ENCODE measurements around the gene FAM222A. TPM values are rescaled to one million over a fixed set of nuclear protein-coding genes. Genes with fewer than 3 reads are reported as not detected.

Gene FAM222A
- total RNA-seq, 1 experiment from 2014 or later: 3.7 TPM

- TF ChIP-seq YY1 (IDR thresholded peaks at IDR 0.05; ENCODE audit: extremely low read depth, insufficient replicate concordance, low read depth, low read length) (no peak), ELF1 (IDR thresholded peaks at IDR 0.05; ENCODE audit: borderline replicate concordance, low read depth) (no peak), ATF3 (IDR thresholded peaks at IDR 0.05) (no peak), JUND (IDR thresholded peaks at IDR 0.05) (peak; percentile 51)
- TF ChIP-seq, protein P1, sequence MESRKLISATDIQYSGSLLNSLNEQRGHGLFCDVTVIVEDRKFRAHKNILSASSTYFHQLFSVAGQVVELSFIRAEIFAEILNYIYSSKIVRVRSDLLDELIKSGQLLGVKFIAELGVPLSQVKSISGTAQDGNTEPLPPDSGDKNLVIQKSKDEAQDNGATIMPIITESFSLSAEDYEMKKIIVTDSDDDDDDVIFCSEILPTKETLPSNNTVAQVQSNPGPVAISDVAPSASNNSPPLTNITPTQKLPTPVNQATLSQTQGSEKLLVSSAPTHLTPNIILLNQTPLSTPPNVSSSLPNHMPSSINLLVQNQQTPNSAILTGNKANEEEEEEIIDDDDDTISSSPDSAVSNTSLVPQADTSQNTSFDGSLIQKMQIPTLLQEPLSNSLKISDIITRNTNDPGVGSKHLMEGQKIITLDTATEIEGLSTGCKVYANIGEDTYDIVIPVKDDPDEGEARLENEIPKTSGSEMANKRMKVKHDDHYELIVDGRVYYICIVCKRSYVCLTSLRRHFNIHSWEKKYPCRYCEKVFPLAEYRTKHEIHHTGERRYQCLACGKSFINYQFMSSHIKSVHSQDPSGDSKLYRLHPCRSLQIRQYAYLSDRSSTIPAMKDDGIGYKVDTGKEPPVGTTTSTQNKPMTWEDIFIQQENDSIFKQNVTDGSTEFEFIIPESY (IDR thresholded peaks at IDR 0.05; ENCODE audit: extremely low read depth, insufficient replicate concordance, low read length): no peak
Observed at GRCh38 chr12:109696485-109697269, 16.9 kb upstream of the FAM222A start (continued).

DNA sequence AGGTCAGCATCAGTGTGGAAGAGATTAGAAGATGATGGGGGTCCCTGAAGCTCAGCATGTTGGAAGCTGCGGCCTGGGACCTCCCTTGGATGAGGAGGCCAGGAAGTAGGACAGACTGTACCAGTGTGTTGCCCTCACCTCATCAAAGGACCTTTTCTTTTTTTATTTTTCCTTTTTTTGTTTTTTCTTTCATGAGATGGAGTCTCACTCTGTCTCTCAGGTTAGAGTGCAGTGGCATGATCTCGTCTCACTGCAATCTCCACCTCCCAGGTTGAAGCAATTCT is 16.4 kb upstream of the FAM222A start:
- no peak overlapping the region for H3K9ac ChIP-seq (ENCODE audit: low read length)
- H4K20me1 ChIP-seq (ENCODE audit: insufficient read depth): no peaks in the 10 kb centered on the region
- DNase-seq (ENCODE audit: low read depth, low spot score) (no peak), ATAC-seq (no peak)
- intact Hi-C loops (cut with micrococcal nuclease): no loop called here
- RAD21 ChIA-PET (ENCODE audit: low non-redundant PET in 1 of 2, low total read pairs in 2 of 2, uncharacterized antibody in 2 of 2, unreplicated experiment in 2 of 2): no interaction called here
- CTCF ChIA-PET: no interaction called here
- peaks cover 16% of the 10 kb centered on the region for H3K27me3 ChIP-seq (ENCODE audit: insufficient read depth, low read length)
- no peak overlapping the region for H2AFZ ChIP-seq (ENCODE audit: low read depth, low read length, poor library complexity, severe bottlenecking)
- H3K9me3 ChIP-seq (ENCODE audit: control insufficient read depth in 1 of 2, insufficient read depth in 1 of 2, low read depth in 1 of 2, low read length in 2 of 2): no peaks in the 10 kb centered on the region
- H3K9me2 ChIP-seq (ENCODE audit: insufficient read depth): no peaks in the 10 kb centered on the region
- BruUV-seq (replicated peaks): no TSS peak
- H3K4me1 ChIP-seq (ENCODE audit: control insufficient read depth in 1 of 2, insufficient read depth in 2 of 2, low read length in 2 of 2): peaks cover 18 to 20% of the 10 kb centered on the region in 2 experiments
- no peaks in the 10 kb centered on the region for H3K79me2 ChIP-seq (ENCODE audit: insufficient read depth, low read length)
- H3K27ac ChIP-seq (ENCODE audit: low read depth, low read length): no peak overlapping the region
- no peaks in the 10 kb centered on the region for H3K36me3 ChIP-seq (ENCODE audit: control insufficient read depth in 1 of 2, insufficient read depth in 2 of 2, low read length in 2 of 2)
- H3K4me2 ChIP-seq (ENCODE audit: low read length): peak overlapping the region; percentile 36; the same call in 1 of the 2 replicates
- TF ChIP-seq, protein P1 (IDR thresholded peaks at IDR 0.05; ENCODE audit: extremely low read depth, insufficient replicate concordance, low read length): no peak
- TF ChIP-seq ZFX (IDR thresholded peaks at IDR 0.05) (no peak), SIN3A (IDR thresholded peaks at IDR 0.05; ENCODE audit: low read depth) (no peak), CEBPB (IDR thresholded peaks at IDR 0.05; ENCODE audit: low read depth) (no peak), SP1 (IDR thresholded peaks at IDR 0.05; ENCODE audit: low read depth) (no peak), EGR1 (IDR thresholded peaks at IDR 0.05; ENCODE audit: low read depth) (no peak), POLR2AphosphoS5 (IDR thresholded peaks at IDR 0.05; ENCODE audit: low read depth, low read length) (no peak), REST (IDR thresholded peaks at IDR 0.05; ENCODE audit: low read depth) (no peak), EZH2phosphoT487 (IDR thresholded peaks at IDR 0.05; ENCODE audit: borderline replicate concordance) (no peak)
- POLR2A ChIA-PET: no interaction called here
- H3K4me3 ChIP-seq (replicated peaks in 1 of 2; ENCODE audit: low read depth in 1 of 2, low read length in 2 of 2): no peak overlapping the region
